Neuronal stem cell (in vitro differentiated cells): ENCODE data around the gene ADAMTSL1.

ENCODE experiments used
- DNase-seq: peaks from one replicate; pipeline ENCODE4 v3.0.0-alpha.2; 2013; ENCODE audit warnings: low spot score
- H2AFZ ChIP-seq: one replicate; pipeline ENCODE4 v1.6.1; 2013; ENCODE audit warnings: mild to moderate bottlenecking, low read length, inconsistent platforms
- H2AK5ac ChIP-seq: 2 replicates; pipeline ENCODE4 v1.6.1; 2013; ENCODE audit warnings: low read depth, mild to moderate bottlenecking, inconsistent platforms, low read length, moderate library complexity, mixed read lengths
- H2BK120ac ChIP-seq: 2 replicates; pipeline ENCODE4 v1.6.1; 2013; ENCODE audit warnings: low read depth, mild to moderate bottlenecking, inconsistent platforms, low read length, moderate library complexity, mixed read lengths
- H2BK12ac ChIP-seq: one replicate; pipeline ENCODE4 v1.6.1; 2013; ENCODE audit warnings: low read length, inconsistent platforms
- H2BK15ac ChIP-seq: 2 replicates; pipeline ENCODE4 v1.6.1; 2013; ENCODE audit warnings: mild to moderate bottlenecking, low read length, inconsistent platforms, mixed read lengths
- H2BK5ac ChIP-seq: one replicate; pipeline ENCODE4 v1.6.1; 2013; ENCODE audit warnings: inconsistent platforms, mild to moderate bottlenecking, low read length, moderate library complexity
- H3K14ac ChIP-seq: one replicate; pipeline ENCODE4 v1.6.1; 2013; ENCODE audit warnings: low read length, inconsistent platforms
- H3K18ac ChIP-seq: 2 replicates; pipeline ENCODE4 v1.6.1; 2013; ENCODE audit warnings: low read length, inconsistent platforms
- H3K23ac ChIP-seq: 2 replicates; pipeline ENCODE4 v1.6.1; 2013; ENCODE audit warnings: low read depth, mild to moderate bottlenecking, mixed read lengths, low read length, inconsistent platforms; ENCODE audit not compliant: poor library complexity
- H3K27ac ChIP-seq: replicated peaks from 3 replicates; pipeline ENCODE4 v1.5.1; 2013; ENCODE audit warnings: low read length, inconsistent platforms
- H3K27me3 ChIP-seq, 3 experiments: 2 replicates each; pipeline ENCODE4 v1.6.1; 2013; ENCODE audit warnings: low read length in 3 of 3, mild to moderate bottlenecking in 2 of 3, inconsistent platforms in 1 of 3, low read depth in 1 of 3, mixed read lengths in 1 of 3, moderate library complexity in 1 of 3; ENCODE audit not compliant: control insufficient read depth in 3 of 3, insufficient read depth in 3 of 3
- H3K36me3 ChIP-seq, 2 donors: replicated peaks in 1 of 2; 2 replicates each; pipeline ENCODE4 v1.6.1; 2013; ENCODE audit warnings: low read length in 2 of 2; ENCODE audit not compliant: control insufficient read depth in 2 of 2, insufficient read depth in 2 of 2
- H3K4ac ChIP-seq: 2 replicates; pipeline ENCODE4 v1.6.1; 2013; ENCODE audit warnings: inconsistent platforms, mild to moderate bottlenecking, low read length, moderate library complexity
- H3K4me1 ChIP-seq, 2 donors: 1 replicate in 1 of 2; 2 replicates in 1 of 2; pipeline ENCODE4 v1.6.1; 2013; ENCODE audit warnings: low read length in 2 of 2, low read depth in 1 of 2; ENCODE audit not compliant: control insufficient read depth in 2 of 2, insufficient read depth in 1 of 2
- H3K4me2 ChIP-seq: one replicate; pipeline ENCODE4 v1.6.1; 2013; ENCODE audit warnings: mild to moderate bottlenecking, low read length, inconsistent platforms; ENCODE audit not compliant: insufficient read depth, poor library complexity, severe bottlenecking
- H3K4me3 ChIP-seq, 2 donors: 2 replicates each; pipeline ENCODE4 v1.5.1; 2013; ENCODE audit warnings: low read length in 2 of 2, mild to moderate bottlenecking in 2 of 2, inconsistent platforms in 1 of 2, moderate library complexity in 1 of 2
- H3K79me1 ChIP-seq: one replicate; pipeline ENCODE4 v1.6.1; 2013; ENCODE audit warnings: low read depth, mild to moderate bottlenecking, inconsistent platforms, low read length, moderate library complexity
- H3K9ac ChIP-seq: one replicate; pipeline ENCODE4 v1.6.1; 2013; ENCODE audit warnings: mild to moderate bottlenecking, low read depth, low read length, inconsistent platforms; ENCODE audit not compliant: poor library complexity
- H3K9me3 ChIP-seq, 2 donors: replicated peaks in 1 of 2; 2 replicates each; pipeline versions ENCODE3 to v1.6.1; 2013; ENCODE audit warnings: low read length in 2 of 2, mild to moderate bottlenecking in 2 of 2, inconsistent platforms in 1 of 2, low read depth in 1 of 2, mixed read lengths in 1 of 2, moderate library complexity in 1 of 2; ENCODE audit not compliant: control insufficient read depth in 2 of 2, insufficient read depth in 1 of 2
- H4K8ac ChIP-seq: one replicate; pipeline ENCODE4 v1.6.1; 2013; ENCODE audit warnings: low read depth, mild to moderate bottlenecking, inconsistent platforms, low read length, moderate library complexity
- H4K91ac ChIP-seq: one replicate; pipeline ENCODE4 v1.6.1; 2013; ENCODE audit warnings: low read length, low read depth, mild to moderate bottlenecking, inconsistent platforms; ENCODE audit not compliant: poor library complexity
- WGBS, 2 donors: extraction: QIAGEN DNeasy Blood & Tissue Kit; methylation state at CpG; one replicate each; pipeline ENCODE4 v1.1.7; 2013; ENCODE audit warnings: missing lambda C conversion rate in 2 of 2, mixed read lengths in 1 of 2; ENCODE audit not compliant: insufficient read length in 2 of 2, insufficient replicate concordance in 1 of 2; ENCODE audit errors: extremely low coverage in 2 of 2; 5-methylcytosine and 5-hydroxymethylcytosine counted together

The ADAMTSL1 gene

DNA sequence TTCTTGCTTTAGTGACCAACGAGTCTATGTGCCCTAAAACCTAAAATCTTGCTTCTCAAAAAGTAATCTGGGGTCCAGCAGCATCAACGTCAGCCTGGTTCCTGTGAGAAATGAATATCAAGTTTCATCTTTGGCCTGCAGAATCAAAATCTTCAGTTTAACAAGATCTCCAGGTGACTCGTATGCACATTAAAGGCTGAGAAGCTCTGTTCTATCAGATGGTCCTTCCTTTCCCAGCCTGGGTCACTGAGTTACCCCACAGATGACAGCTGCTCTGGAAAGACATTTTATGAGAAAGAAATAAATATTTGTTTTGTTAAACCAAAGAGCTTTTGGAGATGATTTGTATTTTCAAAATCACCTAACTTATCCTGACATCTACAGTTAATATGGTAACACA, 75.8 kb downstream of the ADAMTSL1 start:
- Histone ChIP-seq H3K23ac (no peak overlapping the region), H3K36me3 (no peaks in the 10 kb centered on the region), H3K9ac (no peak overlapping the region), H3K18ac (no peak overlapping the region), H3K27me3 (no peaks in the 10 kb centered on the region), H3K4me3 (no peak overlapping the region), H3K27ac (no peak overlapping the region), H3K4me2 (no peak overlapping the region), H2BK5ac (no peak overlapping the region), H3K4ac (no peak overlapping the region), H4K91ac (no peak overlapping the region), H2BK12ac (no peak overlapping the region), H4K8ac (no peak overlapping the region), H2AFZ (no peak overlapping the region), H3K14ac (no peak overlapping the region), H3K9me3 (no peaks in the 10 kb centered on the region), H3K4me1 (no peaks in the 10 kb centered on the region), H3K79me1 (no peaks in the 10 kb centered on the region), H2BK15ac (no peak overlapping the region), H2BK120ac (no peak overlapping the region), H2AK5ac (no peak overlapping the region)
- WGBS, 2 donors: no CpG with 5 or more reads among the region's 3 CpGs
- DNase-seq: no peak

DNA sequence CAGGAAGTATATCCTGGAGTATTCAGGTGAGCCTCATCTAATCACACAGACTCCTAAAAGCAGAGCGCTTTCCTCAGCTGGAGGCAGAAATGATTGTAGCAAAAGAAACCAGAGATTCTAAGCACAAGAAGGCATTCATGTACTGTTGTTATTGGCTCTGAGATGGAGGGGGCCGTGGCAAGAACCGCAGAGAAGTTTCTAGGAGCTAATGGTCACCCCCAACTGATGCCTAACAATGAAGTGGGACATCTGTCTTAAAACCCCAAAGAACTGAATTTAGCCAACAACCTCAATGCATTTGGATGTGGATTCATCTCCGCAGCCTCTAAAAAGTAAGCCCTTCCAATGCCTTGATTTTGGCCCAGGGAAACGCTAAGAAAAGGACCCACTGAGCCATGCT, 76.3 kb downstream of the ADAMTSL1 start:
- Histone ChIP-seq H2BK5ac (no peak overlapping the region), H4K91ac (no peak overlapping the region), H2AFZ (no peak overlapping the region), H3K9ac (no peak overlapping the region), H3K27ac (no peak overlapping the region), H3K23ac (no peak overlapping the region), H3K27me3 (no peaks in the 10 kb centered on the region), H2AK5ac (no peak overlapping the region), H3K9me3 (no peaks in the 10 kb centered on the region), H3K14ac (no peak overlapping the region), H3K4ac (no peak overlapping the region), H3K4me2 (no peak overlapping the region), H3K4me3 (no peak overlapping the region), H3K36me3 (no peaks in the 10 kb centered on the region), H2BK120ac (no peak overlapping the region), H3K18ac (no peak overlapping the region), H4K8ac (no peak overlapping the region), H3K4me1 (no peaks in the 10 kb centered on the region), H2BK12ac (no peak overlapping the region), H3K79me1 (no peaks in the 10 kb centered on the region), H2BK15ac (no peak overlapping the region)
- DNase-seq: no peak
- no CpG with 5 or more reads among the region's 5 CpGs for WGBS, 2 donors

DNA sequence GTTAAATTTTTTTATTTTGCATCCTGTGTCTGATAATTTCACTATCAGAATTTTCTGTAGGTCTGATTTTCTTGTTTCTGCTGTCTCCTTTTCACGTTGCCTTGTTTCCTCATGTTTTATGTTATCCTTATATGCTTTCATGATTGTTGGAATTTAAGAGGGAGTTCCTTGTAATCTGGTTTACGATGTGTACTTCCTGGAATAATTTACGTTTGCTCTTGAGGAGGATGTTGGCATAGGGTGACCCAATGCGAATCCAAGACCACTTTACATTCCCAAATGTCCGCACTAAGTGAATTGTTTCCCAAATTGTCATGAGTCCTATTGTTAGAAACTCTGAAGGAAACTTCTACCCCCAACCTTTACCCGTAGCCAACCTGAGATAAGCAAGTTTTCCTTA, 80.3 kb downstream of the ADAMTSL1 start:
- no peaks in the 10 kb centered on the region for H3K4me1 ChIP-seq

DNA sequence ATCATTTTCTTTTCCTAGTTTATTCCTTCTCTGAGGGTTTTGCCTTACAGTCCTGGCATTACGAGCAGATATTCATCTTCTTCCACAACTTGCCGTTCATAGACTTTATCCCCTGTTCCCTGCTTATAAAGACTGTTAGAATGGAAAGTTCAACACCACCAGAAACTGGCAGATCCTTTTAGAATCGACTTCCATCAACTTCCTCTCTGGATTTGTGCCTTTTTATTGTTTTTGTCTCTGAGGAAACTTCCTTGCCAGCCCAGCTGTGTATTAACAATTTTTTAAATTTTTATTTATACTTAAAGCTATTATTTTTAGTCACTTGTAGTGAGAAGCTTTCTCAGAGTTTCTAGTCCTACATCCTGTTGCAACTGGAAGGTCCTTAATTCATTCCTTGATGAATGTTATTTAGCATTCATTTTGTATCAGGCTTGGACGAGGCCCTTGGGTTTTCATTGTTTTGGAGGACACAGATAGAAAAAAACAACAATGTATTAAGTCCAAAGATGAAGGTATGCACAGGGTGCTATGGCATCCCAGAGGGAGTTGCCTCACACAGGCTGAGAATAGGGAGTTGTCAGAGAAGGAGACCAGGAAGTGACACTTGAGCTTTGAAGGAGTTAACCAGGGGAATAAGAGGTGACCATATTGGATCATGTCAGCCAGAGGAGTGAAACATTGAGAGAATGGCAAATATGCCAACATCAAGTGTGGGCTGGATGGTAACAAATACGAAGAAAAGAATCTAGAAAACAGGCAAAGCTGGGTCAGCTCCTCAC, 81.3 kb downstream of the ADAMTSL1 start:
- DNase-seq: no peak
- Histone ChIP-seq H3K27ac (no peak overlapping the region), H3K9ac (no peak overlapping the region), H2BK12ac (no peak overlapping the region), H3K27me3 (no peaks in the 10 kb centered on the region), H2BK15ac (no peak overlapping the region), H3K4me3 (no peak overlapping the region), H3K9me3 (no peaks in the 10 kb centered on the region), H2BK120ac (no peak overlapping the region), H3K4me1 (no peaks in the 10 kb centered on the region), H2AFZ (no peak overlapping the region), H3K23ac (no peak overlapping the region), H4K91ac (no peak overlapping the region), H3K36me3 (no peaks in the 10 kb centered on the region), H2BK5ac (no peak overlapping the region), H3K18ac (no peak overlapping the region), H3K14ac (no peak overlapping the region), H4K8ac (no peak overlapping the region), H3K4ac (no peak overlapping the region), H2AK5ac (no peak overlapping the region), H3K4me2 (no peak overlapping the region), H3K79me1 (no peaks in the 10 kb centered on the region)
- no CpG with 5 or more reads among the region's 5 CpGs for WGBS, 2 donors

More for the DNA sequence above, 80.3 kb downstream of the ADAMTSL1 start:
- Histone ChIP-seq H3K27ac (no peak overlapping the region), H3K4me3 (no peak overlapping the region), H3K9ac (no peak overlapping the region), H3K36me3 (no peaks in the 10 kb centered on the region), H2BK120ac (no peak overlapping the region), H4K91ac (no peak overlapping the region), H3K4ac (no peak overlapping the region), H2AK5ac (no peak overlapping the region), H2BK12ac (no peak overlapping the region), H3K18ac (no peak overlapping the region), H3K79me1 (no peaks in the 10 kb centered on the region), H3K27me3 (no peaks in the 10 kb centered on the region), H2BK5ac (no peak overlapping the region), H3K23ac (no peak overlapping the region), H3K4me2 (no peak overlapping the region), H2AFZ (no peak overlapping the region), H3K9me3 (no peaks in the 10 kb centered on the region), H2BK15ac (no peak overlapping the region), H4K8ac (no peak overlapping the region), H3K14ac (no peak overlapping the region)
- no peak for DNase-seq
- no CpG with 5 or more reads among the region's 6 CpGs for WGBS, 2 donors
